Spinal cord (tissue), 10 donors: ENCODE measurements around the gene KRT84. TPM values are rescaled to one million over a fixed set of nuclear protein-coding genes. Genes with fewer than 3 reads are reported as not detected.

Source experiments
- DNase-seq, 6 donors: peaks; one replicate each; pipeline versions ENCODE4 v3.0.0 to v3.0.0-alpha.2; 2013 to 2015; ENCODE audit warnings: low spot score in 6 of 6, low read depth in 4 of 6
- H3K27ac ChIP-seq: one replicate; pipeline ENCODE4 v1.5.1; 2013; ENCODE audit warnings: low read depth, low read length, control low read depth
- H3K27me3 ChIP-seq: one replicate; pipeline ENCODE4 v1.6.1; 2013; ENCODE audit warnings: low read length; ENCODE audit not compliant: control insufficient read depth, insufficient read depth
- H3K36me3 ChIP-seq: one replicate; pipeline ENCODE4 v1.6.1; 2013; ENCODE audit warnings: low read length; ENCODE audit not compliant: control insufficient read depth, insufficient read depth
- H3K4me1 ChIP-seq: one replicate; pipeline ENCODE4 v1.6.1; 2013; ENCODE audit warnings: low read length; ENCODE audit not compliant: control insufficient read depth, insufficient read depth
- H3K4me3 ChIP-seq: one replicate; pipeline ENCODE4 v1.5.1; 2013; ENCODE audit warnings: low read depth, low read length, control low read depth
- H3K9me3 ChIP-seq: one replicate; pipeline ENCODE4 v1.6.1; 2013; ENCODE audit warnings: low read length; ENCODE audit not compliant: control insufficient read depth, insufficient read depth
- WGBS: methylation state at CpG from one replicate; pipeline ENCODE4 v1.1.5; 2013; ENCODE audit warnings: missing lambda C conversion rate; ENCODE audit not compliant: insufficient coverage; 5-methylcytosine and 5-hydroxymethylcytosine counted together
- polyA plus RNA-seq, 2 donors: library from polyadenylated mRNA; unstranded; fragments of 120-200 nt; gene quantifications; one replicate each; pipeline ENCODE4 v1.2.1, GENCODE V29; 2013; ENCODE audit not compliant: insufficient read length in 2 of 2
- total RNA-seq, 2 donors: library from RNA; depleted of rRNA in 1 of 2; stranded (reverse); fragments of 120-200 nt in 1 of 2; fragments of >200 nt in 1 of 2; gene quantifications; one replicate each; pipeline versions ENCODE4 v1.2.3 to v1.2.4, GENCODE V29; 2013 to 2014
- donor health status: healthy.

KRT84 gene
- total and polyA plus RNA-seq, 4 donors: not detected

- no peaks in the 10 kb centered on the region for H3K4me1 ChIP-seq
- H3K36me3 ChIP-seq: no peaks in the 10 kb centered on the region
- H3K27me3 ChIP-seq: no peaks in the 10 kb centered on the region
- H3K9me3 ChIP-seq: no peaks in the 10 kb centered on the region
- no peak for DNase-seq
- WGBS: 85% methylated on average over 4 of the region's 8 CpGs
- H3K27ac ChIP-seq: no peak overlapping the region
- no peak overlapping the region for H3K4me3 ChIP-seq
These were observed 8.2 kb downstream of the KRT84 start for GRCh38 chr12:52377266-52377665.

GRCh38 chr12:52372216-52373154 is 13.0 kb downstream of the KRT84 start:
- no peaks in the 10 kb centered on the region for H3K9me3 ChIP-seq
- no peak overlapping the region for H3K4me3 ChIP-seq
- DNase-seq: peak; percentile 64 to 97 (median 80)
- H3K27ac ChIP-seq: no peak overlapping the region
- H3K27me3 ChIP-seq: peaks cover 2% of the 10 kb centered on the region
- H3K4me1 ChIP-seq: peaks cover 15% of the 10 kb centered on the region
- H3K36me3 ChIP-seq: no peaks in the 10 kb centered on the region
- 3% methylated on average over 4 of the region's 10 CpGs for WGBS

- DNase-seq: no peak
- Histone ChIP-seq H3K36me3 (no peaks in the 10 kb centered on the region), H3K27ac (peak overlapping the region; percentile 69), H3K9me3 (no peaks in the 10 kb centered on the region), H3K27me3 (peaks cover 2% of the 10 kb centered on the region), H3K4me1 (peaks cover 15% of the 10 kb centered on the region), H3K4me3 (no peak overlapping the region)
- 64% methylated on average over 3 of the region's 3 CpGs for WGBS
These were observed 13.7 kb downstream of the KRT84 start for GRCh38 chr12:52371716-52372115.

- Histone ChIP-seq H3K27ac (peak overlapping the region; percentile 69), H3K4me1 (peaks cover 15% of the 10 kb centered on the region), H3K36me3 (no peaks in the 10 kb centered on the region), H3K4me3 (no peak overlapping the region), H3K9me3 (no peaks in the 10 kb centered on the region), H3K27me3 (peaks cover 2% of the 10 kb centered on the region)
- DNase-seq: peak; percentile 53 to 93 (median 72)
- WGBS: 40% methylated on average over 6 of the region's 12 CpGs
These were observed 14.4 kb downstream of the KRT84 start for GRCh38 chr12:52370926-52371608.

- Histone ChIP-seq H3K4me1 (peaks cover 15% of the 10 kb centered on the region), H3K27me3 (peaks cover 2% of the 10 kb centered on the region), H3K4me3 (no peak overlapping the region), H3K9me3 (no peaks in the 10 kb centered on the region), H3K36me3 (no peaks in the 10 kb centered on the region), H3K27ac (no peak overlapping the region)
- no peak for DNase-seq
- 85% methylated on average over 6 of the region's 6 CpGs for WGBS
These were observed 15.6 kb downstream of the KRT84 start for GRCh38 chr12:52369809-52370208.

GRCh38 chr12:52369211-52369610 is 16.2 kb downstream of the KRT84 start:
- H3K27me3 ChIP-seq: peaks cover 2% of the 10 kb centered on the region
- no peaks in the 10 kb centered on the region for H3K9me3 ChIP-seq
- WGBS: no CpG with 5 or more reads among the region's 3 CpGs
- no peak for DNase-seq
- H3K4me3 ChIP-seq: no peak overlapping the region
- H3K27ac ChIP-seq: no peak overlapping the region
- no peaks in the 10 kb centered on the region for H3K36me3 ChIP-seq
- peaks cover 15% of the 10 kb centered on the region for H3K4me1 ChIP-seq

GRCh38 chr12:52368508-52368907 is 16.9 kb downstream of the KRT84 start:
- DNase-seq: no peak
- Histone ChIP-seq H3K9me3 (no peaks in the 10 kb centered on the region), H3K36me3 (no peaks in the 10 kb centered on the region), H3K4me1 (peaks cover 15% of the 10 kb centered on the region), H3K4me3 (no peak overlapping the region), H3K27me3 (peaks cover 2% of the 10 kb centered on the region), H3K27ac (no peak overlapping the region)
- 86% methylated on average over 3 of the region's 3 CpGs for WGBS

GRCh38 chr12:52367876-52368275 is 17.6 kb downstream of the KRT84 start:
- WGBS: 70% methylated on average over 2 of the region's 6 CpGs
- DNase-seq: no peak
- H3K9me3 ChIP-seq: no peaks in the 10 kb centered on the region
- peaks cover 15% of the 10 kb centered on the region for H3K4me1 ChIP-seq
- peaks cover 2% of the 10 kb centered on the region for H3K27me3 ChIP-seq
- H3K4me3 ChIP-seq: no peak overlapping the region
- no peaks in the 10 kb centered on the region for H3K36me3 ChIP-seq
- H3K27ac ChIP-seq: no peak overlapping the region

GRCh38 chr12:52366738-52367485 is 18.5 kb downstream of the KRT84 start, which contains the start of gene KRT85:
Gene KRT85, minus strand, starts transcription at chr12:52367481. Its CDS starts 76 bp downstream, at chr12:52367405.
- Histone ChIP-seq H3K27me3 (peaks cover 2% of the 10 kb centered on the region), H3K36me3 (no peaks in the 10 kb centered on the region), H3K27ac (no peak within 1 kb of the TSS), H3K4me1 (peaks cover 14% of the 10 kb centered on the region), H3K9me3 (no peaks in the 10 kb centered on the region), H3K4me3 (no peak within 1 kb of the TSS)
- no peak for DNase-seq
- 71% methylated on average over 42 of the region's 42 CpGs for WGBS
